Lower leg skin (tissue), 3 donors: ENCODE measurements around the gene ZNF366.

Experiments
- POLR2A ChIP-seq, 2 donors: fragments of 450-650 bp; IDR thresholded peaks; one replicate each; pipeline ENCODE4 v1.6.1; 2016 to 2017; ENCODE audit warnings: antibody characterized with exemption in 2 of 2, mild to moderate bottlenecking in 1 of 2, moderate library complexity in 1 of 2
- TF ChIP-seq, protein P1 (sequence below), 3 donors: fragments of 450-650 bp; IDR thresholded peaks; one replicate each; pipeline ENCODE4 v1.5.1; 2016; ENCODE audit warnings: antibody characterized with exemption in 3 of 3, mild to moderate bottlenecking in 3 of 3, moderate library complexity in 2 of 3

DNA sequence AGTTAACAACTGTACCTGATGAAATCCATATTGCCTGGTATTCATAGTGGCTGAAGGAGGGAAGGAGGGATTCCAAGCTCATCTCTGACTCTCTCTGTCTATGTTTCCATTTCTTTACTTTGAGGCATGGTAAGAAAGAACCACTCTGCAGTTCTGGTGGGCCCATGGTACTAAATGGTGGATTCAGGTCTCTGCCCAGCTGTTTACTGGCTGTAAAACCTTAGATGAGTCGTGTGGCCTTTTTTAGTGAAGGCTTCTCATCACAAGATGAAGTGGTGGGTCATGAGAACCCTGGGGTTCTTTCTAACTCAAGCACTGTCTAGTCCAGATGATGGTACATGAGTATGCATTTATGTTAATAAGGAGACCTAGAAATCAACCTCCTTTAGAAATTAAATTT is 49.7 kb downstream of the ZNF366 start:
- TF ChIP-seq, protein P1, sequence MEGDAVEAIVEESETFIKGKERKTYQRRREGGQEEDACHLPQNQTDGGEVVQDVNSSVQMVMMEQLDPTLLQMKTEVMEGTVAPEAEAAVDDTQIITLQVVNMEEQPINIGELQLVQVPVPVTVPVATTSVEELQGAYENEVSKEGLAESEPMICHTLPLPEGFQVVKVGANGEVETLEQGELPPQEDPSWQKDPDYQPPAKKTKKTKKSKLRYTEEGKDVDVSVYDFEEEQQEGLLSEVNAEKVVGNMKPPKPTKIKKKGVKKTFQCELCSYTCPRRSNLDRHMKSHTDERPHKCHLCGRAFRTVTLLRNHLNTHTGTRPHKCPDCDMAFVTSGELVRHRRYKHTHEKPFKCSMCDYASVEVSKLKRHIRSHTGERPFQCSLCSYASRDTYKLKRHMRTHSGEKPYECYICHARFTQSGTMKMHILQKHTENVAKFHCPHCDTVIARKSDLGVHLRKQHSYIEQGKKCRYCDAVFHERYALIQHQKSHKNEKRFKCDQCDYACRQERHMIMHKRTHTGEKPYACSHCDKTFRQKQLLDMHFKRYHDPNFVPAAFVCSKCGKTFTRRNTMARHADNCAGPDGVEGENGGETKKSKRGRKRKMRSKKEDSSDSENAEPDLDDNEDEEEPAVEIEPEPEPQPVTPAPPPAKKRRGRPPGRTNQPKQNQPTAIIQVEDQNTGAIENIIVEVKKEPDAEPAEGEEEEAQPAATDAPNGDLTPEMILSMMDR (IDR thresholded peaks at IDR 0.05) = no peak
- TF ChIP-seq POLR2A (IDR thresholded peaks at IDR 0.05) = no peak
